ENCODE data around the gene DYNLL1.
"Not testable (repeated sequence)": the region's sequence is repeated elsewhere in the genome, so short reads cannot be mapped to it uniquely, and the experiment has no call there.

The DYNLL1 gene

DNA sequence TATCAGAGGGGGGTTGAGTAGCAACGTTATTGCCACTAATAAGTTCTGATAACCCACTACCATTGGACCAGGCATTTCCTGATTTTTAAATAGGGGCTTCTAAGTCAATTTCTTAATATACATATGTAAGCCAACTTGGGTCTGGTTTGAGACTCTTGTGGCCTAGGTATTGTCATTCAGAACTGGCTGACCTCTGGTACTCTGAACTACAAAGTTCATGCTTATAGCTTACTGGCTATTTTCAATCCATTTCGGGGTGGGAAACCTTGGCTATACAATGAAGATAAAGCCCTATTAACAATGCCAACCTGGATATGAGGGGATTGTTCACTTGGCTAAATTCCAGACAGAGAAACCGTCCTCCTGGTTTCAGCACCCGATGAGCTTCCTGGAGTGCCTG lies 8.7 kb downstream of the DYNLL1 start:
- DNase-seq: no peak

GRCh38 chr12:120508537-120508936 lies 12.6 kb downstream of the DYNLL1 start:
- no peak for DNase-seq

GRCh38 chr12:120514002-120514401 lies 18.1 kb downstream of the DYNLL1 start:
- DNase-seq: peak in 39 of 56 donors; percentile 7 to 76 (median 35)

DNA sequence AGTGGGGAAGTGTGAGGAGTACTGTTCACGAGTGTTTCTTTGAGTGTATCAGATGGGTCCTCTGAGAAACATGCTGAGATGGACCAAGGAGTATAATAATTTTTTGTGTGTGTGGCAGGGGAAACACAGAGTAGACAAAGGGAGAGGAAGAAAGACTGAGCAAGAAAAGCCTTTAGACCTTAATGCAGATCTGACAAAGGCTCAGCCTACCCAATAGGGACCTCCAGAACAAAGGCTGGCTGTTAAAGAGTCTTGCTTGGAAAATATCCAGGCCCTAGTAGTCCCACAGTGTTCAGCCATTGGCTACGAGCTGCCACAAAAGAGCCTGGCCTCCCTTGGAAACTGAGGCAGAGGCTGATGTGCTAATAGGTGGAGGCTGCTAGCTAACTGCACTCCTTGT lies 19.6 kb downstream of the DYNLL1 start:
- peak in 18 of 56 donors; percentile 3 to 63 (median 22) for DNase-seq

GRCh38 chr12:120519324-120519723 lies 23.4 kb downstream of the DYNLL1 start:
- not testable (repeated sequence) for DNase-seq

GRCh38 chr12:120522568-120522967 lies 26.7 kb downstream of the DYNLL1 start:
- DNase-seq: no peak

DNA sequence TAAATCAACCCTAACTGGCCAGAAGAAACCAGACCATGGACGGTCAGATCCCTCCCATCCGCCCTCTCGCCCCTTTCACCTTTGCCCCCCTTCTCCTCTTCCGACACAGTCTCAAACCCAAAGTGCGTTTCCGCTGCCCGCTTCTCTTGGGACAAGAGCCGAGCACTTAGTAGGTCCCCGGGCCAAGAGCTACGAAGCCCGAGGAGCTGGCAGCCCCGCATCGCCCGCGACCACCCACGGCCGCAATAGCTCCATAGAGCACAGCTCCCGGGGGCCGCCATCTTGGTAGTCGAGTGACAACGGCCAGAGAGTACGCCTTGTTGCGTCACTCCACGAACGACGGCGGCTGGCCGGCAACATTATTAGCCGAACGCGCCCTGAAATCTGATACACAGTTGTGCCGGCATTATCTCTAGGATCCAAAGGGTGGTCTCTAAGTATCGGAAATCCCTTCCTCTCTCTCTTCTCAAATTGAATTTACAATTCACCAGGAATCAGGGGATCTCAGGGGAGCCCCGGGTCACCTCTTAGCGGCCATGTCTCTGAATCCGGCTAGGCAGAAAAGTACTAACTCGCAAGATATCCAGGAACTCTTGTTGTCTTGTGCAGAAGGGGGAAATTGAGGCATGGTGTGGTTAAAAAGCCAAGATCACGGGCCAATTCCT lies 33.1 kb downstream of the DYNLL1 start, which contains the start of gene COQ5:
TSS of gene COQ5 (minus strand) at position 298 of the 665 bp plus-strand sequence. CDS start at position 281, 17 bp downstream.
- peak; percentile 44 to 95 (median 84) for DNase-seq

- peak in 2 of 56 donors; percentile 3 to 8 for DNase-seq
Measured at GRCh38 chr12:120529641-120530417, 33.9 kb downstream of the DYNLL1 start.

DNA sequence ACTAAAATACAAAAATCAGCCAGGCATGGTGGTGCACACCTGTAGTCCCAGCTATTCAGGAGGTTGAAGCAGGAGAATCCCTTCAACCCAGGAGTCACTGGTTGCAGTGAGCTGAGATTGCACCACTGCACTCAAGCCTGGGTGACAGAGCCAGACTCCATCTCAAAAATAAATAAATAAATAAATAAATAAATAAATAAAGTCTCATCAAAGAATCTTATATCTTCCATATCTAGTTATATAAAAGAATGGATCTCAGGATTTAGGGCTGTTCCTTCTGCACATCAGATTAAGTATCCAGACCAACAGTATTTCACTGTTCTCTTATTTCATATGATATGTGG lies 34.5 kb downstream of the DYNLL1 start:
- not testable (repeated sequence) for DNase-seq

DNA sequence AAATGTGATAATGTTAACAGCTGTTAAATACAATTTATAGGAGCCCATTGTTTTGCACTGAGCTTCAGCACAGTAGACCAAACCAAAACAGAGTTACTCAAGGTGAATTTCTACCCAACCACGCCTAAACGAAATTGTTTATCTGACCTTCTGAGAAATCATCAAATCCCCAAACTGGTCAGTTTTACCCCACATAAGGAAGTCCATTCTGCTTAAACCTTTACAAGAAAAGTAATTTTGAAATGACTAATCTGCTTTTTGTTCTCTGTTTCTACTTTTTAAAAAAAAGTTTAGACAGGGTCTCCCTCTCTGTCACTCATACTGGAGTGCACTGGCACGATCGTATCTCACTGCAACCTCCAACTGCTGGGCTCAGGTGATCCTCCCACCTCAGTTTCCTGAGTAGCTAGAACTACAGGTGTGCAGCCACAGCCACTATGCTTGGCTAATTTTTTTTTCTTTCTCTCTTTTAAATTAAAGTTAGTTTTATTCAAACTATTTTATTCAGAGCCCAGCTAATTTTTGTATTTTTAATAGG lies 36.9 kb downstream of the DYNLL1 start:
- no peak for DNase-seq

DNA sequence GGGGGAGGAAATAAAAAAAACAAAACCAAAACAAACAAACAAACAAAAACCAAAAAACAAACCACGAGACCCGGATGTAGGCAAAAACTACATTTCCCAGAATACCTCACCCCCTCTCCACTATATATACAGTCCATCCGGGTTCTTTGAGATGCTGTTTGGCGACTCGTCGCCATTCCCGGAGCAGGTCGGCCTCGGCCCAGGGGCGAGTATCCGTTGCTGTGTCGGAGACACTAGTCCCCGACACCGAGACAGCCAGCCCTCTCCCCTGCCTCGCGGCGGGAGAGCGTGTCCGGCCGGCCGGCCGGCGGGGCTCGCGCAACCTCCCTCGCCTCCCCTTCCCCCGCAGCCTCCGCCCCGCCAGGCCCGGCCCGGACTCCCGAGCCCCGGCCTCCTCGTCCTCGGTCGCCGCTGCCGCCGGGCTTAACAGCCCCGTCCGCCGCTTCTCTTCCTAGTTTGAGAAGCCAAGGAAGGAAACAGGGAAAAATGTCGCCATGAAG lies 38.3 kb downstream of the DYNLL1 start, which contains the start of gene RNF10:
TSS of gene RNF10 (plus strand) at position 154 of the 500 bp plus-strand sequence. CDS start 456 bp downstream, outside the sequence.
- DNase-seq: peak in 54 of 56 donors; percentile 17 to 84 (median 62)

DNA sequence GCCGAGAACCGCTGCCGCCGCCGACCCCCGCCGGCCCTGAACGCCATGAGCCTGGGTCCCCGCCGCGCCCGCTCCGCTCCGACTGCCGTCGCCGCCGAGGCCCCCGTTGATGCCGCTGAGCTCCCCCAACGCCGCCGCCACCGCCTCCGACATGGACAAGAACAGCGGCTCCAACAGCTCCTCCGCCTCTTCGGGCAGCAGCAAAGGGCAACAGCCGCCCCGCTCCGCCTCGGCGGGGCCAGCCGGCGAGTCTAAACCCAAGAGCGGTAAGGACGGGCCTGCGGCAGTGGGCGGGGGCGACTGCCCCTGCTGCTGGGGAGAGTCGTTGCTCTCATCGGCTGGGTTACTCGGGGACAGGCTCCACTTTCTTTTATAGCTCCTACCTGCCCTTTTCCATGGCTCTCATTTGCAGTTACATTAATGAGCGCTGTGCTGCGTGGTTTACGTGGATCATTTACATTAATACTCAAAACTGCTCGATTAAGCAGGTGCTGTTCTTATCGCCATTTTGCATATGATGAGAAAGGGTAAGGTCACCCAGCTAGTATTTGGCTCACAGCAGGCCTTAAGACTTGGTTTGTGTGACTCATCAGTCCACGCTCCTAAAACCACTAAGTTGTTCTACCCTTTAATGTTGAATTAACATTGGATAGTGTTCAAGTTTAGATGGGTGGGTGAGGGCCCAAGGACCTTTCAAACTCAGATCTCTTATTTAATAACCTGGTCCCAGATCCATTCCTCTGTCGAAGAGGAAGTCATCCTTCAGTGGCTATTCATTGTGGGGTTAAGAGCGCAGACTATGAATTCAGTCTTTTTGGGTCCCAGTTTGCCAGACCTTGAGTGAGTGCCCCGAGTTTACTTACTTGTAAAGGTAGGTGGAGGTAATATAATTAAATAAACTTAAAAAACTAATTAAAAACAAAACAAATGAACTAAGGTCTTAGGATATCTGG lies 39.1 kb downstream of the DYNLL1 start:
- DNase-seq: peak in 17 of 56 donors; percentile 8 to 61 (median 41)

GRCh38 chr12:120536064-120536791 lies 40.3 kb downstream of the DYNLL1 start:
- no peak for DNase-seq

- no peak for DNase-seq
Measured at GRCh38 chr12:120537856-120538220, 41.9 kb downstream of the DYNLL1 start.

DNA sequence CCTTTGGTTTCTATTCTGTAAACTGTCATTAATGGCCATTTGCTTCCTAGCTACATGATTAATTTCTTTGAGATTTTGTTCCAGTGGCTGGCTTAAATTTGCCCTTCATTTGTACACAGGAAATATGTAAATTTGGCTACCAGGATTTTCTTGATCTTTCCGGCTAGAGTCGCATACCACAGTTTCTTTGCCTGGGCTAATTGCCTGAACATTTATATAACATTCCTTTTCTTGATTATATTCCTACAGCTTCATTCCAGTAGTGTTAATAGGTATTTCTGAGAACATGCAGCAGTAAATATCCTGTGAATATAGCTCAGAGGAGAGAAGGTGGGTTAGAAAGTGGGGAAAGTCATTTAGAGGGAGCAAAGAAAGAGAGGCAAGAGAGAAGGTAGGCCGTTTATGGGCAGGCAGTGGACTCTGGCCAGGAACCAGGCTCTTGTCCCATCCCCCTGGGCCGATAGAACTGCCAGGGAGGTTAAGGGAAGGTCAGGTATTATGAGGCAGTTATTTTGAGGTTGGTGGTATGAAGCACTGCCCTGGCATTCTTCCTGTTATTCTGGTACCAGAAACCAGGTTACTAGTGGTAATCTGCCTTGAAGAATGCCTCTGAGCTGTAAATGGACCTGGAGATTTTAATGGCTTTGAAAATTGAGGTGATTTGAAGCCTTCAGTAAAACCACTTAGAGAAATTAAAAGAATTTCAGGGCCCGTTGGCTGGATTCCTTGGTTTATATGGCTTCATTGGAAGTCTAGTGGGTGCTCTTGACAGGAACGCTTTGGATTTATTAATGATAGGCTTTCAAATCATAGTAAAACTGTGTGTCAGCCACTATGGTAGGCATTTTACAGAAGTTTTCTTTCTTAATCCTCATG lies 42.6 kb downstream of the DYNLL1 start:
- DNase-seq: peak in 2 of 56 donors; percentile 6 to 8

DNA sequence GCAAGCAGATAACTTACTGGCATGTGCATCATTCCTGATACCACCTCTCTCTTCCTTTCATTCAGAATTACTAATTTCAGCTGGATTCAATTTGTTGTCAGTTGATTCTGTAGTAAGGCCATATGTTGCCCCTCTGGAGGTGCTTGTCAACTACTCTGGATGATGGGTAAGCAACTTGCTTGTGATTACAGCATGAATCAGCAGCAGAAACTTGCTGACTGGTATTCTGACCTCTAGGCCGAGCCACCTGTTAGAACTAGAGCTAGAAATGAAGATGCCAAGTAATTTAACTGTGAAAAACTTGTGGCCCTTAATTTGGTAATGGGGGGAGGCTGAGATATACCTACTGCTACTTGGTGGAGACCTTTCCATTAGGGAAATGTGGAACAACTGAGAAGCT lies 43.4 kb downstream of the DYNLL1 start:
- no peak for DNase-seq

DNA sequence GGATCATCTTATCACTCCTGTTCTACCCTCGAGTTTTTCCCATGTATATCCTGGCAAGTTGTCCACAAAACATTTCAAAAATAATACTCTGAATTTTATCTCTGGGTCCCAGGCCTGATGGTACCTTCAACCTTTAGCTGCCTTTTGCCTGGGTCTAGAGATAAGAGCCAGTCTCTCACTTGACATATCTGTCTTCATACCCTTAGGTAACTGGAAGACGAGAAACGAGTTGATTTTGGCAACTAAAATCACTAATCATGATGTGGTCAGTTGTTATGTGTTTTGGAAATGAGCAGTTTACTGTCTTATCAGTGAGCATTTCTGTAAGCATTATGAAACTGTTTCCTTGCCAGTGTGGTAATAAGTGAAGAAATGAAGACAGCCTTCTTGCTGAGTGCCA lies 44.5 kb downstream of the DYNLL1 start:
- no peak for DNase-seq

- DNase-seq: no peak
Measured at GRCh38 chr12:120542166-120542565, 46.3 kb downstream of the DYNLL1 start.

- no peak for DNase-seq
Measured at GRCh38 chr12:120544691-120545090, 48.8 kb downstream of the DYNLL1 start.

All from amygdala (tissue), 56 donors.